GM23338 (cell line): ENCODE data around the gene PLEKHG2. TPM values are rescaled to one million over a fixed set of nuclear protein-coding genes. Genes with fewer than 3 reads are reported as not detected.

Source experiments
- ATAC-seq: fragments of 200-7000 bp; cut with Tn5 transposase; 3 replicates; pipeline ENCODE4 v1.9.1; 2020
- DNase-seq: peaks from one replicate; pipeline ENCODE4 v3.0.0-alpha.2; 2015; ENCODE audit warnings: low spot score
- H2AFZ ChIP-seq: fragments of 200-600 bp; sonication (generic); 2 replicates; pipeline ENCODE4 v1.8.0; 2016; ENCODE audit warnings: antibody characterized with exemption, mild to moderate bottlenecking, moderate library complexity
- H3F3A ChIP-seq: fragments of 200-600 bp; sonication (generic); replicated peaks from 2 replicates; pipeline ENCODE4 v1.8.0; 2017; ENCODE audit warnings: antibody characterized with exemption, mixed run types, low read depth
- H3K27ac ChIP-seq: fragments of 200-600 bp; sonication (generic); 2 replicates; pipeline ENCODE4 v1.6.1; 2016; ENCODE audit warnings: low read depth
- H3K27me3 ChIP-seq: fragments of 200-600 bp; sonication (generic); 2 replicates; pipeline ENCODE4 v1.8.0; 2016; ENCODE audit warnings: mild to moderate bottlenecking, mixed run types, moderate library complexity; ENCODE audit not compliant: insufficient read depth
- H3K36me3 ChIP-seq: fragments of 200-600 bp; sonication (generic); 2 replicates; pipeline ENCODE4 v1.8.0; 2016; ENCODE audit warnings: mild to moderate bottlenecking; ENCODE audit not compliant: insufficient read depth
- H3K4me1 ChIP-seq: fragments of 200-600 bp; sonication (generic); 2 replicates; pipeline ENCODE4 v1.8.0; 2016; ENCODE audit warnings: mild to moderate bottlenecking, moderate library complexity; ENCODE audit not compliant: insufficient read depth
- H3K4me2 ChIP-seq: fragments of 200-600 bp; sonication (generic); 2 replicates; pipeline ENCODE4 v1.7.1; 2017; ENCODE audit warnings: mixed run types
- H3K4me3 ChIP-seq: fragments of 200-600 bp; sonication (generic); 2 replicates; pipeline ENCODE4 v1.6.1; 2016; ENCODE audit warnings: mixed run types
- H3K79me2 ChIP-seq: fragments of 200-600 bp; sonication (generic); replicated peaks from 2 replicates; pipeline ENCODE4 v1.8.0; 2017; ENCODE audit warnings: mild to moderate bottlenecking; ENCODE audit not compliant: insufficient read depth
- H3K9me2 ChIP-seq: fragments of 200-600 bp; sonication (generic); 2 replicates; pipeline ENCODE4 v1.8.0; 2017; ENCODE audit not compliant: insufficient read depth
- H4K20me1 ChIP-seq: fragments of 200-600 bp; sonication (generic); replicated peaks from 2 replicates; pipeline ENCODE4 v1.8.0; 2017; ENCODE audit warnings: mild to moderate bottlenecking; ENCODE audit not compliant: insufficient read depth
- H3K27ac Mint-ChIP-seq: 2 replicates; pipeline ENCODE4 v1.8.0; 2020; ENCODE audit warnings: inconsistent platforms, mild to moderate bottlenecking, moderate library complexity, mixed read lengths
- H3K27me3 Mint-ChIP-seq: 3 replicates; pipeline ENCODE4 v1.8.0; 2022; ENCODE audit warnings: low read depth, mild to moderate bottlenecking, moderate library complexity, mixed read lengths, inconsistent platforms; ENCODE audit not compliant: insufficient read depth, poor library complexity
- H3K36me3 Mint-ChIP-seq: 3 replicates; pipeline ENCODE4 v1.8.0; 2021; ENCODE audit warnings: low read depth, mild to moderate bottlenecking, inconsistent platforms, moderate library complexity, mixed read lengths
- H3K4me1 Mint-ChIP-seq: 3 replicates; pipeline ENCODE4 v1.8.0; 2020; ENCODE audit warnings: mild to moderate bottlenecking, inconsistent platforms, mixed read lengths
- H3K4me3 Mint-ChIP-seq: 3 replicates; pipeline ENCODE4 v1.8.0; 2021; ENCODE audit warnings: moderate library complexity, mild to moderate bottlenecking, inconsistent platforms, mixed read lengths
- H3K9me3 Mint-ChIP-seq: 3 replicates; pipeline ENCODE4 v1.8.0; 2020; ENCODE audit warnings: moderate library complexity, mild to moderate bottlenecking, inconsistent platforms, mixed read lengths
- CREB1 ChIP-seq: fragments of 250-450 bp; sonication (Bioruptor Pico); IDR thresholded peaks from 2 replicates; pipeline ENCODE4 v1.5.0; 2020; ENCODE audit warnings: low read depth, mild to moderate bottlenecking, moderate library complexity
- EZH2 ChIP-seq: fragments of 200-600 bp; sonication (generic); IDR thresholded peaks from one replicate; pipeline ENCODE4 v1.8.0; 2017; ENCODE audit warnings: antibody characterized with exemption, mild to moderate bottlenecking, low read depth; ENCODE audit not compliant: unreplicated experiment
- EZH2phosphoT487 ChIP-seq: fragments of 200-600 bp; sonication (generic); IDR thresholded peaks from one replicate; pipeline ENCODE4 v1.8.1; 2018; ENCODE audit warnings: antibody characterized with exemption; ENCODE audit not compliant: unreplicated experiment
- JUNB ChIP-seq: IDR thresholded peaks from one replicate; pipeline ENCODE4 v1.6.1; 2016; ENCODE audit warnings: antibody characterized with exemption; ENCODE audit not compliant: unreplicated experiment
- NANOG ChIP-seq: IDR thresholded peaks from 2 replicates; pipeline ENCODE4 v1.6.1; 2016; ENCODE audit warnings: antibody characterized with exemption, borderline replicate concordance
- POLR2AphosphoS5 ChIP-seq: IDR thresholded peaks from 2 replicates; pipeline ENCODE4 v1.6.1; 2016; ENCODE audit warnings: antibody characterized with exemption, low read depth
- STAT1 ChIP-seq: IDR thresholded peaks from one replicate; pipeline ENCODE4 v1.6.1; 2016; ENCODE audit warnings: antibody characterized with exemption; ENCODE audit not compliant: unreplicated experiment
- ZNF114 ChIP-seq: fragments of 250-450 bp; sonication (Bioruptor Pico); IDR thresholded peaks from 2 replicates; pipeline ENCODE4 v1.5.0; 2020; ENCODE audit warnings: mild to moderate bottlenecking, moderate library complexity
- ZNF331 ChIP-seq: fragments of 250-450 bp; sonication (Bioruptor Pico); IDR thresholded peaks from 2 replicates; pipeline ENCODE4 v1.5.0; 2020; ENCODE audit warnings: low read depth, mild to moderate bottlenecking, moderate library complexity
- polyA plus RNA-seq: library from polyadenylated mRNA; unstranded; fragments of >200 nt; fragmentation: Nextera tagmentation; extraction: Ambion mirVana; gene quantifications from 2 replicates; pipeline ENCODE4 v1.2.1, GENCODE V29; 2016
- total RNA-seq: library from RNA; depleted of rRNA; stranded (reverse); fragments of >200 nt; shearing (Covaris generic); gene quantifications from 2 replicates; pipeline ENCODE4 v1.2.3, GENCODE V29; 2014
- TF ChIP-seq, protein P1 (sequence below), 2 experiments: fragments of 200-600 bp in 1 of 2; sonication (generic) in 1 of 2; conservative IDR thresholded peaks; 2 replicates each; pipeline versions ENCODE4 v1.5.1 to v1.6.1; 2016 to 2017; ENCODE audit warnings: antibody characterized with exemption in 2 of 2, low read depth in 2 of 2, mild to moderate bottlenecking in 2 of 2, moderate library complexity in 1 of 2
- TF ChIP-seq, protein P2 (sequence below): IDR thresholded peaks from one replicate; pipeline ENCODE4 v1.6.1; 2018; ENCODE audit warnings: antibody characterized with exemption; ENCODE audit not compliant: unreplicated experiment
- TF ChIP-seq, protein P3 (sequence below): IDR thresholded peaks from 2 replicates; pipeline ENCODE4 v1.6.1; 2016; ENCODE audit warnings: antibody characterized with exemption
- TF ChIP-seq, protein P4 (sequence below): fragments of 250-450 bp; sonication (Bioruptor Pico); IDR thresholded peaks from 2 replicates; pipeline ENCODE4 v1.5.0; 2020; ENCODE audit warnings: mild to moderate bottlenecking, moderate library complexity

The PLEKHG2 gene
- total and polyA plus RNA-seq, 2 experiments from 2014 or later: 15.5 to 41.3 TPM

DNA sequence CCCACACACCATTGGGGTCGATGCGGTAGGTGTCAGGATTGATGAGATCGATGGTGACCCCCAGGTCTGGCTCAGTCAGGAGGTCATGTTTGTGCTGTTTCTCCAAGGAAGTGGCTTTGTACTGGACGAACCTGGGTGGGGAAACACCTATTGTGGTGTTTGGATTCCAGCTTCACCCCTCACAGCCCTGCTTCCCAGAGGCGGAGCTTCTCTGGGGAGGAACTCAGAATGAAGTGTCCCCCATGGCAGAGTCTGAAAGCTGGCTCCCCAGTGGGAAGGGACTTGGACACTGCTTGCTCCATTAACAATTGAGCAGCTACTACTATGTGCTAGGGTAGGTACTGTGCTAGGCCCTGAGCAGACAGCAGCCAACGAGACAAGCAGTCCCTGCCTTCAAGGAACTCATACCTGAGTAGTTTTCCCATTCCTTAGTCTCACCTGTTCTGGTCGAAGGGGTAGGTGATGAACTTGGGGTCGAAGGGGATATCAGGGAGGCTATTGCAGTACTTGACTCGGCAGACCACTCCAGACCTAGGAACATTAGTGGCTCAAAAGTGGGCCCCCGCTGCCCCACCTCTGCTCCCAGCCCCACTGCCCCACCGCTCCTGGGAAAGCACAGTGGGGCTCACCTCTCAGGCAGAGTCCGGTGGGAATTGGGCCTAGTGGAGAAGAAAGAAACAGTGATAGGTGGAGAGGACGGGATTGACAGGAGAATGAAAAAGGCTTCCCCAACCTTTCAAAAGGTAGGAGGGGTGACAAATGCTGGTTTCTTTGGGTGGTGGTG, 22.6 kb upstream of the PLEKHG2 start:
- Histone ChIP-seq H3K9me2 (no peaks in the 10 kb centered on the region), H3K79me2 (peaks cover 13% of the 10 kb centered on the region), H4K20me1 (peaks cover 17% of the 10 kb centered on the region), H2AFZ (peak overlapping the region; percentile 73; the same call in 1 of the 2 replicates), H3K27me3 (no peaks in the 10 kb centered on the region), H3K4me3 (peak overlapping the region; percentile 78), H3K4me2 (peak overlapping the region; percentile 88), H3F3A (peaks cover 21% of the 10 kb centered on the region; the same call in 1 of the 2 replicates), H3K36me3 (0 out of 2 replicates have a peak, but pooled peaks cover 10% of the 10 kb centered on the region), H3K27ac (peak overlapping the region; percentile 97), H3K4me1 (peaks cover 11% of the 10 kb centered on the region)
- Mint-ChIP-seq H3K27ac (peak overlapping the region; percentile 100), H3K9me3 (peaks cover 3% of the 10 kb centered on the region; the same call in 1 of the 3 replicates), H3K4me3 (peak overlapping the region; percentile 97), H3K27me3 (peaks cover 30% of the 10 kb centered on the region), H3K4me1 (peaks cover 21% of the 10 kb centered on the region), H3K36me3 (peaks cover 68% of the 10 kb centered on the region)
- ATAC-seq (no peak), DNase-seq (peak; percentile 34)
- TF ChIP-seq ZNF114 (CRISPR knock-in tag) (no peak), STAT1 (no peak), ZNF331 (CRISPR knock-in tag) (no peak), JUNB (no peak), EZH2 (no peak), POLR2AphosphoS5 (no peak), CREB1 (CRISPR knock-in tag) (no peak), EZH2phosphoT487 (no peak), NANOG (no peak)
- TF ChIP-seq, protein P1, sequence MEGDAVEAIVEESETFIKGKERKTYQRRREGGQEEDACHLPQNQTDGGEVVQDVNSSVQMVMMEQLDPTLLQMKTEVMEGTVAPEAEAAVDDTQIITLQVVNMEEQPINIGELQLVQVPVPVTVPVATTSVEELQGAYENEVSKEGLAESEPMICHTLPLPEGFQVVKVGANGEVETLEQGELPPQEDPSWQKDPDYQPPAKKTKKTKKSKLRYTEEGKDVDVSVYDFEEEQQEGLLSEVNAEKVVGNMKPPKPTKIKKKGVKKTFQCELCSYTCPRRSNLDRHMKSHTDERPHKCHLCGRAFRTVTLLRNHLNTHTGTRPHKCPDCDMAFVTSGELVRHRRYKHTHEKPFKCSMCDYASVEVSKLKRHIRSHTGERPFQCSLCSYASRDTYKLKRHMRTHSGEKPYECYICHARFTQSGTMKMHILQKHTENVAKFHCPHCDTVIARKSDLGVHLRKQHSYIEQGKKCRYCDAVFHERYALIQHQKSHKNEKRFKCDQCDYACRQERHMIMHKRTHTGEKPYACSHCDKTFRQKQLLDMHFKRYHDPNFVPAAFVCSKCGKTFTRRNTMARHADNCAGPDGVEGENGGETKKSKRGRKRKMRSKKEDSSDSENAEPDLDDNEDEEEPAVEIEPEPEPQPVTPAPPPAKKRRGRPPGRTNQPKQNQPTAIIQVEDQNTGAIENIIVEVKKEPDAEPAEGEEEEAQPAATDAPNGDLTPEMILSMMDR (conservative IDR thresholded peaks at IDR 0.05; ENCODE audit: low read depth in 2 of 2): no peak
- TF ChIP-seq, protein P2, sequence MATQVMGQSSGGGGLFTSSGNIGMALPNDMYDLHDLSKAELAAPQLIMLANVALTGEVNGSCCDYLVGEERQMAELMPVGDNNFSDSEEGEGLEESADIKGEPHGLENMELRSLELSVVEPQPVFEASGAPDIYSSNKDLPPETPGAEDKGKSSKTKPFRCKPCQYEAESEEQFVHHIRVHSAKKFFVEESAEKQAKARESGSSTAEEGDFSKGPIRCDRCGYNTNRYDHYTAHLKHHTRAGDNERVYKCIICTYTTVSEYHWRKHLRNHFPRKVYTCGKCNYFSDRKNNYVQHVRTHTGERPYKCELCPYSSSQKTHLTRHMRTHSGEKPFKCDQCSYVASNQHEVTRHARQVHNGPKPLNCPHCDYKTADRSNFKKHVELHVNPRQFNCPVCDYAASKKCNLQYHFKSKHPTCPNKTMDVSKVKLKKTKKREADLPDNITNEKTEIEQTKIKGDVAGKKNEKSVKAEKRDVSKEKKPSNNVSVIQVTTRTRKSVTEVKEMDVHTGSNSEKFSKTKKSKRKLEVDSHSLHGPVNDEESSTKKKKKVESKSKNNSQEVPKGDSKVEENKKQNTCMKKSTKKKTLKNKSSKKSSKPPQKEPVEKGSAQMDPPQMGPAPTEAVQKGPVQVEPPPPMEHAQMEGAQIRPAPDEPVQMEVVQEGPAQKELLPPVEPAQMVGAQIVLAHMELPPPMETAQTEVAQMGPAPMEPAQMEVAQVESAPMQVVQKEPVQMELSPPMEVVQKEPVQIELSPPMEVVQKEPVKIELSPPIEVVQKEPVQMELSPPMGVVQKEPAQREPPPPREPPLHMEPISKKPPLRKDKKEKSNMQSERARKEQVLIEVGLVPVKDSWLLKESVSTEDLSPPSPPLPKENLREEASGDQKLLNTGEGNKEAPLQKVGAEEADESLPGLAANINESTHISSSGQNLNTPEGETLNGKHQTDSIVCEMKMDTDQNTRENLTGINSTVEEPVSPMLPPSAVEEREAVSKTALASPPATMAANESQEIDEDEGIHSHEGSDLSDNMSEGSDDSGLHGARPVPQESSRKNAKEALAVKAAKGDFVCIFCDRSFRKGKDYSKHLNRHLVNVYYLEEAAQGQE: no peak
- TF ChIP-seq, protein P3, sequence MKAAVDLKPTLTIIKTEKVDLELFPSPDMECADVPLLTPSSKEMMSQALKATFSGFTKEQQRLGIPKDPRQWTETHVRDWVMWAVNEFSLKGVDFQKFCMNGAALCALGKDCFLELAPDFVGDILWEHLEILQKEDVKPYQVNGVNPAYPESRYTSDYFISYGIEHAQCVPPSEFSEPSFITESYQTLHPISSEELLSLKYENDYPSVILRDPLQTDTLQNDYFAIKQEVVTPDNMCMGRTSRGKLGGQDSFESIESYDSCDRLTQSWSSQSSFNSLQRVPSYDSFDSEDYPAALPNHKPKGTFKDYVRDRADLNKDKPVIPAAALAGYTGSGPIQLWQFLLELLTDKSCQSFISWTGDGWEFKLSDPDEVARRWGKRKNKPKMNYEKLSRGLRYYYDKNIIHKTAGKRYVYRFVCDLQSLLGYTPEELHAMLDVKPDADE: no peak
- TF ChIP-seq, protein P4, sequence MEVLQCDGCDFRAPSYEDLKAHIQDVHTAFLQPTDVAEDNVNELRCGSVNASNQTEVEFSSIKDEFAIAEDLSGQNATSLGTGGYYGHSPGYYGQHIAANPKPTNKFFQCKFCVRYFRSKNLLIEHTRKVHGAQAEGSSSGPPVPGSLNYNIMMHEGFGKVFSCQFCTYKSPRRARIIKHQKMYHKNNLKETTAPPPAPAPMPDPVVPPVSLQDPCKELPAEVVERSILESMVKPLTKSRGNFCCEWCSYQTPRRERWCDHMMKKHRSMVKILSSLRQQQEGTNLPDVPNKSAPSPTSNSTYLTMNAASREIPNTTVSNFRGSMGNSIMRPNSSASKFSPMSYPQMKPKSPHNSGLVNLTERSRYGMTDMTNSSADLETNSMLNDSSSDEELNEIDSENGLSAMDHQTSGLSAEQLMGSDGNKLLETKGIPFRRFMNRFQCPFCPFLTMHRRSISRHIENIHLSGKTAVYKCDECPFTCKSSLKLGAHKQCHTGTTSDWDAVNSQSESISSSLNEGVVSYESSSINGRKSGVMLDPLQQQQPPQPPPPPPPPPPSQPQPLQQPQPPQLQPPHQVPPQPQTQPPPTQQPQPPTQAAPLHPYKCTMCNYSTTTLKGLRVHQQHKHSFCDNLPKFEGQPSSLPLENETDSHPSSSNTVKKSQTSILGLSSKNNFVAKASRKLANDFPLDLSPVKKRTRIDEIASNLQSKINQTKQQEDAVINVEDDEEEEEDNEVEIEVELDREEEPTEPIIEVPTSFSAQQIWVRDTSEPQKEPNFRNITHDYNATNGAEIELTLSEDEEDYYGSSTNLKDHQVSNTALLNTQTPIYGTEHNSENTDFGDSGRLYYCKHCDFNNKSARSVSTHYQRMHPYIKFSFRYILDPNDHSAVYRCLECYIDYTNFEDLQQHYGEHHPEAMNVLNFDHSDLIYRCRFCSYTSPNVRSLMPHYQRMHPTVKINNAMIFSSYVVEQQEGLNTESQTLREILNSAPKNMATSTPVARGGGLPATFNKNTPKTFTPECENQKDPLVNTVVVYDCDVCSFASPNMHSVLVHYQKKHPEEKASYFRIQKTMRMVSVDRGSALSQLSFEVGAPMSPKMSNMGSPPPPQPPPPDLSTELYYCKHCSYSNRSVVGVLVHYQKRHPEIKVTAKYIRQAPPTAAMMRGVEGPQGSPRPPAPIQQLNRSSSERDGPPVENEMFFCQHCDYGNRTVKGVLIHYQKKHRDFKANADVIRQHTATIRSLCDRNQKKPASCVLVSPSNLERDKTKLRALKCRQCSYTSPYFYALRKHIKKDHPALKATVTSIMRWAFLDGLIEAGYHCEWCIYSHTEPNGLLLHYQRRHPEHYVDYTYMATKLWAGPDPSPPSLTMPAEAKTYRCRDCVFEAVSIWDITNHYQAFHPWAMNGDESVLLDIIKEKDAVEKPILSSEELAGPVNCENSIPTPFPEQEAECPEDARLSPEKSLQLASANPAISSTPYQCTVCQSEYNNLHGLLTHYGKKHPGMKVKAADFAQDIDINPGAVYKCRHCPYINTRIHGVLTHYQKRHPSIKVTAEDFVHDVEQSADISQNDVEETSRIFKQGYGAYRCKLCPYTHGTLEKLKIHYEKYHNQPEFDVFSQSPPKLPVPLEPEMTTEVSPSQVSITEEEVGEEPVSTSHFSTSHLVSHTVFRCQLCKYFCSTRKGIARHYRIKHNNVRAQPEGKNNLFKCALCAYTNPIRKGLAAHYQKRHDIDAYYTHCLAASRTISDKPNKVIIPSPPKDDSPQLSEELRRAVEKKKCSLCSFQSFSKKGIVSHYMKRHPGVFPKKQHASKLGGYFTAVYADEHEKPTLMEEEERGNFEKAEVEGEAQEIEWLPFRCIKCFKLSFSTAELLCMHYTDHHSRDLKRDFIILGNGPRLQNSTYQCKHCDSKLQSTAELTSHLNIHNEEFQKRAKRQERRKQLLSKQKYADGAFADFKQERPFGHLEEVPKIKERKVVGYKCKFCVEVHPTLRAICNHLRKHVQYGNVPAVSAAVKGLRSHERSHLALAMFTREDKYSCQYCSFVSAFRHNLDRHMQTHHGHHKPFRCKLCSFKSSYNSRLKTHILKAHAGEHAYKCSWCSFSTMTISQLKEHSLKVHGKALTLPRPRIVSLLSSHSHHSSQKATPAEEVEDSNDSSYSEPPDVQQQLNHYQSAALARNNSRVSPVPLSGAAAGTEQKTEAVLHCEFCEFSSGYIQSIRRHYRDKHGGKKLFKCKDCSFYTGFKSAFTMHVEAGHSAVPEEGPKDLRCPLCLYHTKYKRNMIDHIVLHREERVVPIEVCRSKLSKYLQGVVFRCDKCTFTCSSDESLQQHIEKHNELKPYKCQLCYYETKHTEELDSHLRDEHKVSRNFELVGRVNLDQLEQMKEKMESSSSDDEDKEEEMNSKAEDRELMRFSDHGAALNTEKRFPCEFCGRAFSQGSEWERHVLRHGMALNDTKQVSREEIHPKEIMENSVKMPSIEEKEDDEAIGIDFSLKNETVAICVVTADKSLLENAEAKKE: no peak
